H1 (cell line): ENCODE results near the gene B4GALNT3. TPM values are rescaled to one million over a fixed set of nuclear protein-coding genes. Genes with fewer than 3 reads are reported as not detected.

Source experiments
- CHD1 ChIP-seq: IDR thresholded peaks from 2 replicates; pipeline ENCODE4 v1.6.1; 2012; ENCODE audit warnings: low read depth, low read length, improper control_type of control experiment
- CHD7 ChIP-seq: fragments of 300-600 bp; sonication (generic); IDR thresholded peaks from 2 replicates; pipeline ENCODE4 v1.7.1; 2012; ENCODE audit warnings: low read length, moderate library complexity, mild to moderate bottlenecking, inconsistent platforms; ENCODE audit not compliant: insufficient replicate concordance
- RNF2 ChIP-seq: fragments of 200-900, 300-1000 bp; sonication (generic); IDR thresholded peaks from 2 replicates; pipeline ENCODE4 v1.7.1; 2016; ENCODE audit warnings: borderline replicate concordance, low read depth, mild to moderate bottlenecking, antibody characterized with exemption, low read length; ENCODE audit not compliant: poor library complexity, severe bottlenecking; ENCODE audit errors: missing control alignments
- polyA plus RNA-seq, 7 experiments: library from polyadenylated mRNA; depleted of rRNA in 3 of 7; stranded (reverse) in 5 of 7; unstranded in 2 of 7; fragments of >200 nt in 5 of 7; fragments of 200-250 nt in 2 of 7; gene quantifications; 1 replicate in 5 of 7; 2 replicates in 1 of 7; 4 replicates in 1 of 7; pipeline versions ENCODE4 v1.2.1 to v1.2.3, GENCODE V29; 2011 to 2013; ENCODE audit warnings: missing spikeins in 2 of 7, mixed read lengths in 2 of 7
- total RNA-seq: library from RNA; stranded (reverse); fragmentation: NEBNext Ultra II Directional; extraction: Animal tissue kit (Norgen Biotek cat#: 25700); gene quantifications from 2 replicates; pipeline ENCODE4 v1.2.1, GENCODE V29; 2021

B4GALNT3 gene
- total and polyA plus RNA-seq, 2 of the 8 experiments (the other 6 are each of a cell fraction or from before 2014, with no cell fraction given) = 12.5 to 20.3 TPM

GRCh38 chr12:586318-587071 lies 126.8 kb downstream of the B4GALNT3 start (continued):
- TF ChIP-seq CHD7 (no peak), RNF2 (no peak), CHD1 (no peak)
